ENCODE data around the gene FDX2. TPM values are rescaled to one million over a fixed set of nuclear protein-coding genes. Genes with fewer than 3 reads are reported as not detected.

Gene FDX2
- total and polyA plus RNA-seq, 2 donors (not counting 3 experiments of a cell fraction or from before 2014, with no cell fraction given): 20.5 to 59.8 TPM

- dilution Hi-C loops (cut with MboI; ENCODE audit: extremely low pct_ligation_motif_present, low sequenced_read_pairs): no loop called here
- no TSS peak for BruUV-seq (replicated peaks)
- FAIRE-seq: no peak
These were observed 5.0 kb upstream of the FDX2 start for GRCh38 chr19:10320602-10321416.

GRCh38 chr19:10318807-10319682, 3.2 kb upstream of the FDX2 start:
- dilution Hi-C loops (cut with MboI; ENCODE audit: extremely low pct_ligation_motif_present, low sequenced_read_pairs): no loop called here
- Histone ChIP-seq H3K9ac (replicated peaks; ENCODE audit: extremely low read depth, insufficient read depth, low read length) (no peak overlapping the region), H3K27ac (ENCODE audit: insufficient read depth, low read depth, low read length) (no peak overlapping the region), H3K4me1 (ENCODE audit: control insufficient read depth, extremely low read depth, insufficient read depth, low read length) (no peaks in the 10 kb centered on the region), H3K4me3 (replicated peaks in 1 of 3; ENCODE audit: insufficient read depth in 1 of 3, low read depth in 1 of 3, low read length in 3 of 3) (no peak overlapping the region), H3K27me3 (ENCODE audit: control insufficient read depth in 2 of 2, insufficient read depth in 2 of 2, low read length in 2 of 2) (no peaks in the 10 kb centered on the region), H2AFZ (ENCODE audit: low read depth, low read length) (no peak overlapping the region), H3K36me3 (ENCODE audit: control insufficient read depth in 2 of 2, extremely low read depth in 1 of 2, insufficient read depth in 2 of 2, low read length in 2 of 2) (peaks cover 6 to 41% of the 10 kb centered on the region in 2 experiments), H3K9me3 (replicated peaks; ENCODE audit: control insufficient read depth, insufficient read depth, low read length) (no peaks in the 10 kb centered on the region), H3K4me2 (ENCODE audit: insufficient read depth, low read length) (no peak overlapping the region), H3K79me2 (ENCODE audit: control insufficient read depth, insufficient read depth, low read length) (no peaks in the 10 kb centered on the region), H4K20me1 (replicated peaks; ENCODE audit: control insufficient read depth, extremely low read depth, insufficient read depth, low read length) (no peaks in the 10 kb centered on the region), H3K9me1 (replicated peaks; ENCODE audit: control insufficient read depth, extremely low read depth, insufficient read depth, low read length) (no peaks in the 10 kb centered on the region)
- no TSS peak for BruUV-seq (replicated peaks)
- TF ChIP-seq JUN (IDR thresholded peaks at IDR 0.05; ENCODE audit: borderline replicate concordance, insufficient read depth, insufficient read length, low read depth) (no peak), FOS (IDR thresholded peaks at IDR 0.05; ENCODE audit: borderline replicate concordance, insufficient read depth, low read length) (no peak), MYC (IDR thresholded peaks at IDR 0.05; ENCODE audit: low read depth, low read length) (no peak), POLR2A (IDR thresholded peaks at IDR 0.05; ENCODE audit: low read depth, low read length) (no peak)
- POLR2A ChIA-PET: no interaction called here
- intact Hi-C loops (cut with micrococcal nuclease): loop anchor here (5.0 kb wide), 1 partner anchor 47 kb away; the partner anchor contains the start of gene ICAM1
- no peak for FAIRE-seq
- DNase-seq (ENCODE audit: low read depth, low spot score): no peak
- CTCF ChIA-PET: interaction anchor here (0.8 to 2.4 kb wide), 4 partner anchors 12 to 70 kb away, joined by 4 to 6 read pairs (median 5); no protein-coding TSS in a partner anchor

More at GRCh38 chr19:10320602-10321416, 5.0 kb upstream of the FDX2 start:
- Histone ChIP-seq H3K9me1 (replicated peaks; ENCODE audit: control insufficient read depth, extremely low read depth, insufficient read depth, low read length) (no peaks in the 10 kb centered on the region), H2AFZ (ENCODE audit: low read depth, low read length) (no peak overlapping the region), H3K9me3 (replicated peaks; ENCODE audit: control insufficient read depth, insufficient read depth, low read length) (no peaks in the 10 kb centered on the region), H3K9ac (replicated peaks; ENCODE audit: extremely low read depth, insufficient read depth, low read length) (no peak overlapping the region), H3K4me3 (replicated peaks in 1 of 3; ENCODE audit: insufficient read depth in 1 of 3, low read depth in 1 of 3, low read length in 3 of 3) (no peak overlapping the region), H3K36me3 (ENCODE audit: control insufficient read depth in 2 of 2, extremely low read depth in 1 of 2, insufficient read depth in 2 of 2, low read length in 2 of 2) (peaks cover 6 to 48% of the 10 kb centered on the region in 2 experiments), H4K20me1 (replicated peaks; ENCODE audit: control insufficient read depth, extremely low read depth, insufficient read depth, low read length) (no peaks in the 10 kb centered on the region), H3K27ac (ENCODE audit: insufficient read depth, low read depth, low read length) (no peak overlapping the region), H3K79me2 (ENCODE audit: control insufficient read depth, insufficient read depth, low read length) (no peaks in the 10 kb centered on the region), H3K4me1 (ENCODE audit: control insufficient read depth, extremely low read depth, insufficient read depth, low read length) (no peaks in the 10 kb centered on the region), H3K27me3 (ENCODE audit: control insufficient read depth in 2 of 2, insufficient read depth in 2 of 2, low read length in 2 of 2) (no peaks in the 10 kb centered on the region), H3K4me2 (ENCODE audit: insufficient read depth, low read length) (no peak overlapping the region)
- ChIA-PET POLR2A (interaction anchor here (0.7 kb wide), 2 partner anchors 13 to 321 kb away, joined by 4 to 5 read pairs; partner anchors contain the start of gene RAVER1), CTCF (interaction anchor here (1.9 to 2.4 kb wide), 2 partner anchors 10 to 51 kb away, joined by 5 to 6 read pairs; no protein-coding TSS in a partner anchor)
- DNase-seq (ENCODE audit: low read depth, low spot score): no peak
- no peak for TF ChIP-seq JUN (IDR thresholded peaks at IDR 0.05; ENCODE audit: borderline replicate concordance, insufficient read depth, insufficient read length, low read depth)
- TF ChIP-seq MAX (IDR thresholded peaks at IDR 0.05; ENCODE audit: insufficient read depth, insufficient read length): no peak
- intact Hi-C loops (cut with micrococcal nuclease): no loop called here
